Measurements from ENCODE around the gene FOXJ2. TPM values are rescaled to one million over a fixed set of nuclear protein-coding genes. Genes with fewer than 3 reads are reported as not detected.
"Not testable (repeated sequence)": the region's sequence is repeated elsewhere in the genome, so short reads cannot be mapped to it uniquely, and the experiment has no call there.

The FOXJ2 gene
- total RNA-seq, 1 experiment from 2014 or later: 19.7 TPM

- no peaks in the 10 kb centered on the region for H3K9me3 Mint-ChIP-seq (ENCODE audit: unreplicated experiment)
- peak overlapping the region; percentile 100 for H3K27ac Mint-ChIP-seq (ENCODE audit: low read depth, unreplicated experiment)
- CTCF ChIA-PET: interaction anchor here (0.6 to 1.6 kb wide), 3 partner anchors 14 to 1248 kb away, joined by 3 to 5 read pairs (median 4); no protein-coding TSS in a partner anchor
- peaks cover 10% of the 10 kb centered on the region for H3K36me3 Mint-ChIP-seq (ENCODE audit: insufficient read depth, unreplicated experiment)
- H3K4me1 Mint-ChIP-seq (ENCODE audit: insufficient read depth, unreplicated experiment): no peaks in the 10 kb centered on the region
- POLR2A ChIA-PET: interaction anchor here (0.7 to 2.0 kb wide), 11 partner anchors 12 to 217 kb away, joined by 3 to 15 read pairs (median 4); partner anchors contain the start of gene NECAP1
- no peaks in the 10 kb centered on the region for H3K27me3 Mint-ChIP-seq (ENCODE audit: insufficient read depth, unreplicated experiment)
- no peak for TF ChIP-seq CTCF (IDR thresholded peaks at IDR 0.05; ENCODE audit: unreplicated experiment)
- intact Hi-C loops (cut with micrococcal nuclease): no loop called here
- BruUV-seq (replicated peaks): no TSS peak
- H3K4me3 Mint-ChIP-seq (ENCODE audit: unreplicated experiment): peak overlapping the region; percentile 99
- DNase-seq (ENCODE audit: unreplicated experiment): peak; percentile 99
These were observed 6.1 kb upstream of the FOXJ2 start for GRCh38 chr12:8026291-8026900.

DNA sequence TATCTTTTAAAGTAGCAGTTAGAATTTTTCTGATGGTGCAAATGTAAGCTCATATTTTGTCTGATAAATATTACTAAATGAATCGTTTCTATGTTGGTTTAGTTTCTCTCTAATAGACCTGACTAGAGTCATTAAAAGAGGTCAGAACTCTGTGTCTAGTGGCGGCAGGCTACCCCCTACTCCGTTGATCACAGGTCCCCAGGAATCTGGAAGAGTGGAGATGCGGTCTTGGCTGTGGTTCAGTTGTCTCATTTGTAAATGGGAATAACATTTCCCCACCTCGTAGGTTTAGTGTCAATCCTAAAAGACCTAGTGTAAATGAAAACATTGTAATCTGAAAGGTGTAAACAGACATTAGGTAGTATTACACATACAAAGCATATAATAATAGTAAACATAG is 4.7 kb upstream of the FOXJ2 start:
- ChIA-PET POLR2A (interaction anchor here (0.7 to 2.0 kb wide), 6 partner anchors 10 to 55 kb away, joined by 3 to 15 read pairs (median 6); partner anchors contain the start of gene NECAP1), CTCF (interaction anchor here (0.6 to 1.6 kb wide), 3 partner anchors 14 to 862 kb away, joined by 3 to 4 read pairs (median 3); no protein-coding TSS in a partner anchor)
- H3K4me3 Mint-ChIP-seq (ENCODE audit: unreplicated experiment): peak overlapping the region; percentile 99
- H3K9me3 Mint-ChIP-seq (ENCODE audit: unreplicated experiment): no peaks in the 10 kb centered on the region
- H3K36me3 Mint-ChIP-seq (ENCODE audit: insufficient read depth, unreplicated experiment): peaks cover 10% of the 10 kb centered on the region
- intact Hi-C loops (cut with micrococcal nuclease): no loop called here
- DNase-seq (ENCODE audit: unreplicated experiment): no peak
- H3K4me1 Mint-ChIP-seq (ENCODE audit: insufficient read depth, unreplicated experiment): no peaks in the 10 kb centered on the region
- BruUV-seq (replicated peaks): no TSS peak
- TF ChIP-seq CTCF (IDR thresholded peaks at IDR 0.05; ENCODE audit: unreplicated experiment): no peak
- no peaks in the 10 kb centered on the region for H3K27me3 Mint-ChIP-seq (ENCODE audit: insufficient read depth, unreplicated experiment)
- peak overlapping the region; percentile 100 for H3K27ac Mint-ChIP-seq (ENCODE audit: low read depth, unreplicated experiment)

DNA sequence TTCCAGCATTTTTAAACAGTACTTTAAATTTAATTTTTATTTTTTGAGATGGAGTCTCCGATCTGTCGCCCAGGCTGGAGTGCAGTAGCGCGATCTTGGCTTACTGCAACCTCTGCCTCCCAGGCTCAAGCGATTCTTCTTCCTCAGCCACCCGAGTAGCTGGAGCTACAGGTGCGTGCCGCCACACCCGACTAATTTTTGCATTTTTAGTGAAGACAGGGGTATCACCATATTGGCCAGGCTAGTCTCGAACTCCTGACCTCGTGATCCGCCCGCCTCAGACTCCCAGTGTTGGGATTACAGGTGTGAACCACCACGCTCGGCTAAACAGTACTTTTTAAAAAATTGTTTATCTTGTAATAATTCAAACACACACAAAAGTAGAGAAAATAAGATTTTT is 4.2 kb upstream of the FOXJ2 start:
- TF ChIP-seq CTCF (IDR thresholded peaks at IDR 0.05; ENCODE audit: unreplicated experiment): no peak
- POLR2A ChIA-PET: interaction anchor here (0.7 to 2.0 kb wide), 4 partner anchors 10 to 52 kb away, joined by 3 to 15 read pairs (median 6); no protein-coding TSS in a partner anchor
- no peak for DNase-seq (ENCODE audit: unreplicated experiment)
- intact Hi-C loops (cut with micrococcal nuclease): no loop called here
- BruUV-seq (replicated peaks): no TSS peak
- Mint-ChIP-seq H3K27ac (ENCODE audit: low read depth, unreplicated experiment) (no peak overlapping the region), H3K27me3 (ENCODE audit: insufficient read depth, unreplicated experiment) (no peaks in the 10 kb centered on the region), H3K4me3 (ENCODE audit: unreplicated experiment) (no peak overlapping the region), H3K36me3 (ENCODE audit: insufficient read depth, unreplicated experiment) (peaks cover 10% of the 10 kb centered on the region), H3K4me1 (ENCODE audit: insufficient read depth, unreplicated experiment) (no peaks in the 10 kb centered on the region), H3K9me3 (ENCODE audit: unreplicated experiment) (no peaks in the 10 kb centered on the region)
- CTCF ChIA-PET: interaction anchor here (0.6 to 1.6 kb wide), 3 partner anchors 13 to 862 kb away, joined by 3 to 4 read pairs (median 3); no protein-coding TSS in a partner anchor

GRCh38 chr12:8030189-8030588 is 2.3 kb upstream of the FOXJ2 start:
- POLR2A ChIA-PET: no interaction called here
- H3K4me1 Mint-ChIP-seq (ENCODE audit: insufficient read depth, unreplicated experiment): peaks cover 16% of the 10 kb centered on the region
- no peak for TF ChIP-seq CTCF (IDR thresholded peaks at IDR 0.05; ENCODE audit: unreplicated experiment)
- no peak overlapping the region for H3K4me3 Mint-ChIP-seq (ENCODE audit: unreplicated experiment)
- DNase-seq (ENCODE audit: unreplicated experiment): no peak
- CTCF ChIA-PET: interaction anchor here (0.7 kb wide), 1 partner anchor 19 kb away, joined by 3 read pairs; no protein-coding TSS in a partner anchor
- H3K36me3 Mint-ChIP-seq (ENCODE audit: insufficient read depth, unreplicated experiment): peaks cover 10% of the 10 kb centered on the region
- H3K9me3 Mint-ChIP-seq (ENCODE audit: unreplicated experiment): no peaks in the 10 kb centered on the region
- no TSS peak for BruUV-seq (replicated peaks)
- intact Hi-C loops (cut with micrococcal nuclease): loop anchor here (5.0 kb wide), 1 partner anchor 52 kb away; the partner anchor contains the start of gene NECAP1
- no peak overlapping the region for H3K27ac Mint-ChIP-seq (ENCODE audit: low read depth, unreplicated experiment)
- H3K27me3 Mint-ChIP-seq (ENCODE audit: insufficient read depth, unreplicated experiment): no peaks in the 10 kb centered on the region

GRCh38 chr12:8031017-8031416 is 1.5 kb upstream of the FOXJ2 start:
- Mint-ChIP-seq H3K4me1 (ENCODE audit: insufficient read depth, unreplicated experiment) (peaks cover 24% of the 10 kb centered on the region), H3K4me3 (ENCODE audit: unreplicated experiment) (peak overlapping the region; percentile 78)
- CTCF ChIA-PET; H3K36me3 Mint-ChIP-seq (ENCODE audit: insufficient read depth, unreplicated experiment); H3K27ac Mint-ChIP-seq (ENCODE audit: low read depth, unreplicated experiment); H3K9me3 Mint-ChIP-seq (ENCODE audit: unreplicated experiment); BruUV-seq (replicated peaks); DNase-seq (ENCODE audit: unreplicated experiment); H3K27me3 Mint-ChIP-seq (ENCODE audit: insufficient read depth, unreplicated experiment): not testable (repeated sequence)
- intact Hi-C loops (cut with micrococcal nuclease): loop anchor here (5.0 kb wide), 1 partner anchor 51 kb away; the partner anchor contains the start of gene NECAP1
- POLR2A ChIA-PET: interaction anchor here (1.2 kb wide), 1 partner anchor 52 kb away, joined by 3 read pairs; no protein-coding TSS in a partner anchor

Data from MCF 10A (cell line).